GM18526 (cell line): Measurements from ENCODE around the gene XRCC5.

Experiments used
- POLR2A ChIP-seq: IDR thresholded peaks from 3 replicates; pipeline ENCODE4 v1.6.1; 2011; ENCODE audit not compliant: insufficient read length; ENCODE audit errors: extremely low read depth

The XRCC5 gene

DNA sequence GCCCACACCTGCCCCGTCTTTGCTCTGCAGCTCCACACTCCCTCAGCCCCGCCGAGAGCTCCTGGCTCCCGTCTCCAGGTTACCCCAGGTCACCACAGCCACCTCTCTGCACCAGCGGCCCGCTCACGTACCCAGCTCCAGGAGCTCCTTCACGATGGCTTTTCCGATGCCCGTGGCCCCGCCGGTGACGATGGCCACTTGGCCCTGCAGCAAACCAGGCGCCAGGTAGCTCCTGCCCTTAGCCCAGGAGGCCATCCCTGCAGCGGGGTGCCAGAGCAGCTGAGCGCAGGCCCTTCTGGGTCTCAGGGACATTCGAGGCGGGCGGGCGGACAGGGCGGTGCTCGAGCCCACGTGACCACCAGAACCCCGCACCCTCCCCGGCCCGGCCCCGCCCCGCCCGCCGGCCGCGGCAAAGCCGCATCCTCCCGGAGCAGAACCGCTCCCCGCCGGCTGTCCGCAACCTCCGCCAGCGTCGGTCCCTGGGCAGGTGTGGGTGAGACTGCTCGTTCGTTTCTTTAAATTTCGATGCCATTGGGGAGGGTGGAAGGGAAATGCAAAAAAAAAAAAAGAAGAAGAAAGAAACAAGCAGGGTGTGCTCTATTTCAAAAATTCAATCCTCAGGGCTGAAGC, 27.5 kb upstream of the XRCC5 start, which contains the start of the genes PECR and TMEM169:
Gene PECR (minus strand): TSS at position 323 of the 630 bp plus-strand sequence. CDS start 68 bp downstream, at position 255.
Gene TMEM169 (plus strand): TSS at position 433 of the 630 bp plus-strand sequence. CDS start 14,045 bp downstream, outside the sequence.
- peak; percentile 81 for TF ChIP-seq POLR2A

GRCh38 chr2:216082117-216082711, 26.9 kb upstream of the XRCC5 start:
- TF ChIP-seq POLR2A: no peak

DNA sequence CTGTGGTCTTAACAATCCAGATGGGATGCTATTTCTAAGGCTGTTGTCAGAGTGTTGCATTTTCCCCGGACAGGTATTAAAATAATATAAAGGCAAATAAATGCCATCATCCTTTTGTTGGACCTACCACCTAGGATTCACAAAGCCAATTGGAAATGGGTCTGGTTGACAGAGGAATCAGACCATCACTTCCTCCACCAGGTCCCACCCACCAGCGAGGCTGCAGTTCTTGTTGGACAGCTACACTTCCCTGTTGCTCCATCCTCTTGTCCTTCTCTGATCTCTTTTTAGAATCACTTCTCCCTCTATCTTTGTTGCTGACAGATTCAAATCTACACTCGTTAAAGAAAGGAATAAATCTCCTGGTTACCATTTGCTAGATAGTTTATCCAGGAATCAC, 26.3 kb upstream of the XRCC5 start:
- no peak for TF ChIP-seq POLR2A

- no peak for TF ChIP-seq POLR2A
Measured at GRCh38 chr2:216083464-216084281, 25.5 kb upstream of the XRCC5 start.

GRCh38 chr2:216084547-216084946, 24.6 kb upstream of the XRCC5 start:
- no peak for TF ChIP-seq POLR2A

GRCh38 chr2:216086207-216086893, 22.8 kb upstream of the XRCC5 start:
- no peak for TF ChIP-seq POLR2A

GRCh38 chr2:216090369-216090786, 18.8 kb upstream of the XRCC5 start:
- no peak for TF ChIP-seq POLR2A

DNA sequence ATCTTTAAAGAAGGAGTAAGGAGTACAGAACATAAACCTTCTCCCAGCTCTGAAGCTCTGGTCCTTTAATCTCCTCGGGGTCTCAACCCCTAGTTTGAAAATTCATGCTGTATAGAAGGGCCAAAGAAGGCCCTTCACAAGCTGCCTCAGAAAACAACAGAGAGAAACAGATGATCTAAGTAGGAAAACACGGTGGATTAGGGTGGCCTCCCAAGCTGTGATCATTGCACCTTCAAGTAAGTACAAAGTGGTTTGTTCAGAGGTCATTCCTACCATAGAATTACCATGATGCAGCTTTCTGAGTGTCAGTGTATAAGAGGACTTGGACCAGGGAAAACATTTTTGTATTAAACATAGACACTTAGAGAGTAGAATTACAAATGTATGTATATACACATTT, 16.5 kb upstream of the XRCC5 start:
- TF ChIP-seq POLR2A: no peak

DNA sequence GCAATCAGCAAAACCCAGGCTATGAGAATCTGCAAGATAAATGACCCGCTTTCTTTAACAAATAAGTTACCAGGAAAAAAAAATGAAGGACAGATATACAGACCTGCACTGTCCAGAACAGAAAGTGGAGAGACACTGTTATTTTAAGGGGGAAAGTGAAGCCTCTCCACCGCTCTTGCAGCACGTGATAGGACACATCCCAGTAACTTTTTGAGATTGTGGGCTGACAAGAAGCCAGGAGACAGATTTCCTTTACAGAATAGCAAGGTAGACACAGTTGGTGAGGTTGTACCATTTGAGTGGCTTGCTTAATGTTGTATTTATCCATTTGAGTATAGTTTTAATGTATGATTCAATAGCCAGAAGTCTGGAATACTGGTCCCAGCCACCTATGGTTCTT, 14.4 kb upstream of the XRCC5 start:
- TF ChIP-seq POLR2A: no peak

DNA sequence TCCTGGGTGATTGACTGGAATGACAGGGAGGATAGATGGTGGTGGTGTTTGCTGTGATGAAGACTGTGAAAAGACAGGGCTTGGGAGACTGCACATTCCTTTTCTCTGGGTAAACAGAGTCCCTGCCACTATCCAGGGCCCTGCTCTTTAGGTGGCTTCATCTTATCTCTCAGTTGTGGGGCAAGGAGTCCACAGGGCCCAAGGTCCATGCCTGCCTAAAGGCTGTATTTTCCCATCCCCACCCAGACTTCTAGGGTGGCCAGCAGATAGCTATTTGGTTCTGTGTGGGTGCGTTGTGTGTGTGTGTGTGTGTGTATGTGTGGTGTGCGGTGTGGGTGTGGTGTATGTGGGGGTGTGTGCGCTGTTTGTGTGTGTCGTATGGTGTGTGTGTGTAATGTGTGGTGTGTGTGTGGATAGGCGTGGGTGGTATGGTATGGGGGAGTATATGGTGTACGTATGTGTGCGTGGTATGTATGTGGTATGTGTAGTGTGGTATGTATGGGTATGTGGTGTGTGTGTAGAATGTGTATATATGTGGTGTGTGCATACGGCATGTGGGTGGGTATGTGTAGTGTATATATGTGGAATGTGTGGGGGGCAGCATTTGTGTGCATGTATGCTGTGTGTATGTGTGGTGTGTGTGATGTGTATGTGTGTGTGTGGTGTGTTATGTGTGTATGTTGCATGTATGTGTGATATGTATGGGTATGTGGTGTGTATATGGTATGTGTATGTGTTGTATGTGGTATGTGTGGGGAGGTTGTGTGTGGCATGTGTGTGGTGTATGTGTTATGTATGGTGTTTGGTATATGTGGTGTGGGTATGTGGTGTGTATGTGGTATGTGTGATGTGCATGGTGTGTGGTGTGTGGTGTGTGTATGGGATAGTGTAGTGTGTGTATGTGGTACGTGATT, 10.5 kb upstream of the XRCC5 start:
- no peak for TF ChIP-seq POLR2A

GRCh38 chr2:216101109-216101508, 8.0 kb upstream of the XRCC5 start:
- no peak for TF ChIP-seq POLR2A

DNA sequence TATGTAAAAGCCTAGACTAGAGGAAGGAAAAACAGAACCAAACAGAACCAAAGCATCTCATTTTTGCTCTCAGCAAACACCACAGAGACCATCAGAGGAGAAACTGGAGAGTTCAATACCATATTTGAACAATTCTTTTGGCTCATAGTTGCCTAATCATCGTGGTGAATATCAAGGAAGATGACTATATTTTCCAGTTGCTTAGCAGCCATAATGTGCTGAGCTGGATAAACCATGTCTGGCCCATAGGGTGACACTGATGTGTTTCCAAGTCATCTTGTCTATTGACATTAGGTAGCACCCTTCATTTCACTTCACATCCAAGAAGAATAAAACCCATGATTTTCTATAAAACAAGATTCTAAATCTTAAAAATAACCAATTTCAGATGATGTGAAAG, 5.9 kb upstream of the XRCC5 start:
- no peak for TF ChIP-seq POLR2A

DNA sequence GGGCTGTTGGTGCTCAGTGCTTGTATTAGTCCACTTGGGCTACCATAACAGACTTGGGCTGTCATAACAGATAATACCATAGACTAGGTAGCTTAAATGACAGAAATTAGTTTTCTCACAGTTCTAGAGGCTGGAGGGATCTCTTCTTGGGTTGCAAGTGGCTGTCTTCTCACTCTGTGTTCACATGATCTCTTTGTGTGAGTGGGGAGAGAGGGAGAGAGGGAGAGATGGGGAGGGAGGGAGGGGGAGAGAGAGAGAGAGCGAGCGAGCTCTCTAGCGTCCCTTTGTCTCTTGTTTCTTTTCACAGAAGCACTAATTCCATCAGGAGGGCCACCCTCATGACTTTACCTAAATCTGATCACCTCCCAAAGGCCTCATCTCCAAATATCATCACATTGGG, 4.5 kb upstream of the XRCC5 start:
- no peak for TF ChIP-seq POLR2A

DNA sequence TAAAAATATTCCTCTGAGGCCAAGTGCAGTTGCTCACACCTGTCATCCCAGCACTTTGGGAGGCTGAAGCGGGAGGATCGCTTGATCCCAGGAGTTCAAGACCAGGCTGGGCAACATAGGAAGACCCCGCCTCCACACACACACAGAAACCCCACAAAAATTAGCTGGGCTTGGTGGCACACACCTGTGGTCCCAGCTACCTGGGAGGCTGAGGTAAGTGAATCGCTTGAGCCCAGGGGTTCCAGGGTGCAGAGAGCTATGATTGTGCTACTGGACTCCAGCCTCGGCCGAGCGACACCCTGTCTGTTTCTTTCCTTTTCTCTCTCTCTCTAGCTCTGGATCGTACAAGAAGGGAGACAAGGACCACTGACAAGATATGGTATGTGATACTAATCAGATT, 1.8 kb upstream of the XRCC5 start:
- TF ChIP-seq POLR2A: no peak

DNA sequence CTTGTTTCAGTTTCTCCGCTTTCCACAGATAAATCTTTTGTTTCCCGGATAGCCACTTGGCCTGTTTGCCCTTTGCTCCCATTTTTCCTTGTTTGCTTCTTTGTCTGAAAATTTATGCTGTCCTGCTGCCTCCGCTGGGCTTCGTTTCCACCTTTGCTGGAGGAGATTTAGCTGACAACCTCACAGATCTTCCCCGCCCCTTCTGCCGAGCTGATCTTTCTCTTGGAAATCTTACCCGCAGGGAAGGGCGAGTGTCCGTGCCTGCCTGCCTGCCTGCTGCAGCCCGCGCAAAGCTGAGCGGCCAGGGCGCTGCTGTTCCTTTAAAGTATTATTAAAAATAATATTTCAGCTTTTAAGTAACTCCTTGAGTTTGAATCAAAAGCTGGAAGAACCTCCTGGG, 1.4 kb upstream of the XRCC5 start:
- TF ChIP-seq POLR2A: no peak
